B cell (primary cell): ENCODE data around the gene TUBG1. TPM values are rescaled to one million over a fixed set of nuclear protein-coding genes. Genes with fewer than 3 reads are reported as not detected.
"Not testable (repeated sequence)": the region's sequence is repeated elsewhere in the genome, so short reads cannot be mapped to it uniquely, and the experiment has no call there.

ENCODE experiments used
- ATAC-seq: fragments of 200-7000 bp; cut with Tn5 transposase; one replicate; pipeline ENCODE4 v1.10.0; 2021; ENCODE audit warnings: low read depth, mild to moderate bottlenecking, moderate number of reproducible peaks, moderate library complexity
- CTCF ChIA-PET: fragments of 350-600 bp; sonication (Branson Sonifier 250); formaldehyde crosslinking; loops from one replicate; lab custom pipeline; 2021; ENCODE audit warnings: antibody characterized with exemption, inconsistent platforms; lab: Charles Lee
- POLR2A ChIA-PET: fragments of 350-600 bp; sonication (Branson Sonifier 250); formaldehyde crosslinking; loops from one replicate; lab custom pipeline; 2021; ENCODE audit warnings: antibody characterized with exemption; lab: Charles Lee
- DNase-seq: peaks from one replicate; pipeline ENCODE4 v3.0.0; 2013
- H2AFZ ChIP-seq: 2 replicates; pipeline ENCODE4 v1.6.1; 2012; ENCODE audit warnings: mild to moderate bottlenecking, low read depth, low read length; ENCODE audit not compliant: insufficient read depth, poor library complexity, severe bottlenecking
- H3K27ac ChIP-seq, 2 donors: 1 replicate in 1 of 2; 2 replicates in 1 of 2; pipeline ENCODE4 v1.5.1; 2012 to 2013; ENCODE audit warnings: low read length in 2 of 2, mild to moderate bottlenecking in 2 of 2, moderate library complexity in 1 of 2
- H3K27me3 ChIP-seq, 4 experiments: fragments of 200-600 bp in 1 of 4; sonication (generic) in 1 of 4; replicated peaks in 1 of 4; 1 replicate in 2 of 4; 2 replicates in 2 of 4; pipeline versions ENCODE4 v1.6.1 to v1.7.0; 2013 to 2016; ENCODE audit warnings: low read length in 3 of 4, mild to moderate bottlenecking in 2 of 4, mixed read lengths in 1 of 4, moderate library complexity in 1 of 4; ENCODE audit not compliant: insufficient read depth in 4 of 4, control insufficient read depth in 3 of 4; ENCODE audit errors: control extremely low read depth in 1 of 4
- H3K36me3 ChIP-seq, 2 experiments: replicated peaks in 1 of 2; 1 replicate in 1 of 2; 2 replicates in 1 of 2; pipeline versions ENCODE4 v1.6.1 to v1.7.1; 2013; ENCODE audit warnings: low read length in 1 of 2; ENCODE audit not compliant: insufficient read depth in 2 of 2, control insufficient read depth in 1 of 2; ENCODE audit errors: control extremely low read depth in 1 of 2, extremely low read depth in 1 of 2
- H3K4me1 ChIP-seq, 2 donors: fragments of 200-600 bp in 1 of 2; sonication (generic) in 1 of 2; 1 replicate in 1 of 2; 2 replicates in 1 of 2; pipeline versions ENCODE4 v1.5.1 to v1.6.1; 2013 to 2017; ENCODE audit warnings: low read length in 2 of 2; ENCODE audit not compliant: control insufficient read depth in 2 of 2, insufficient read depth in 2 of 2
- H3K4me2 ChIP-seq: replicated peaks from 2 replicates; pipeline ENCODE3; 2012; ENCODE audit warnings: mild to moderate bottlenecking, low read depth, low read length; ENCODE audit not compliant: poor library complexity, severe bottlenecking
- H3K4me3 ChIP-seq, 5 experiments: fragments of 200-600 bp in 1 of 5; sonication (generic) in 1 of 5; 1 replicate in 3 of 5; 2 replicates in 2 of 5; pipeline versions ENCODE4 v1.5.1 to v1.7.0; 2011 to 2016; ENCODE audit warnings: low read length in 4 of 5, mild to moderate bottlenecking in 4 of 5, low read depth in 2 of 5, control low read depth in 1 of 5, moderate library complexity in 1 of 5; ENCODE audit not compliant: insufficient read depth in 1 of 5; ENCODE audit errors: control extremely low read depth in 1 of 5, extremely low read depth in 1 of 5
- H3K79me2 ChIP-seq: fragments of 200-600 bp; sonication (generic); one replicate; pipeline ENCODE4 v1.6.0; 2016; ENCODE audit warnings: low read length; ENCODE audit not compliant: control insufficient read depth, insufficient read depth
- H3K9ac ChIP-seq: fragments of 200-600 bp; sonication (generic); 2 replicates; pipeline ENCODE4 v1.6.1; 2017; ENCODE audit warnings: mild to moderate bottlenecking, low read length, moderate library complexity
- H3K9me3 ChIP-seq, 3 donors: one replicate each; pipeline versions ENCODE4 v1.6.1 to v1.7.1; 2013; ENCODE audit warnings: low read length in 2 of 3; ENCODE audit not compliant: control insufficient read depth in 2 of 3, insufficient read depth in 1 of 3; ENCODE audit errors: control extremely low read depth in 1 of 3
- H4K20me1 ChIP-seq: 2 replicates; pipeline ENCODE4 v1.6.0; 2012; ENCODE audit warnings: mild to moderate bottlenecking, low read length; ENCODE audit not compliant: insufficient read depth, control insufficient read depth, poor library complexity, severe bottlenecking
- H3K27ac Mint-ChIP-seq: one replicate; pipeline ENCODE4 v1.8.0; 2021; ENCODE audit warnings: mixed read lengths
- H3K27me3 Mint-ChIP-seq: one replicate; pipeline ENCODE4 v1.8.0; 2021; ENCODE audit warnings: mixed read lengths
- H3K4me1 Mint-ChIP-seq: one replicate; pipeline ENCODE4 v1.8.0; 2021; ENCODE audit warnings: mixed read lengths
- H3K4me3 Mint-ChIP-seq: one replicate; pipeline ENCODE4 v1.8.0; 2021; ENCODE audit warnings: mixed read lengths
- H3K9me3 Mint-ChIP-seq: one replicate; pipeline ENCODE4 v1.8.0; 2022; ENCODE audit warnings: mixed read lengths; ENCODE audit not compliant: insufficient read depth
- EZH2 ChIP-seq: IDR thresholded peaks from 2 replicates; pipeline ENCODE4 v1.6.1; 2012; ENCODE audit warnings: borderline replicate concordance, low read depth, mild to moderate bottlenecking, moderate library complexity, low read length; ENCODE audit not compliant: insufficient read depth, poor library complexity, severe bottlenecking
- WGBS: methylation state at CpG from one replicate; pipeline ENCODE4 v1.1.5; 2013; ENCODE audit warnings: missing lambda C conversion rate; ENCODE audit not compliant: insufficient coverage; 5-methylcytosine and 5-hydroxymethylcytosine counted together
- intact Hi-C: fragments of 100-400 bp; cut with micrococcal nuclease; formaldehyde crosslinking; loops from one replicate; pipeline ENCODE4 v1.10.0; 2022
- polyA plus RNA-seq: library from polyadenylated mRNA; depleted of rRNA; stranded (reverse); fragments of >200 nt; gene quantifications from 2 replicates; pipeline ENCODE4 v1.2.3, GENCODE V29; 2012
- total RNA-seq, 2 donors: library from RNA; stranded (reverse); fragments of 120-200 nt in 1 of 2; gene quantifications; 1 replicate in 1 of 2; 2 replicates in 1 of 2; pipeline versions ENCODE4 v1.2.3 to v1.2.4, GENCODE V29; 2013 to 2022
- TF ChIP-seq, protein P1 (sequence below): fragments of 200-600 bp; IDR thresholded peaks from one replicate; pipeline ENCODE4 v1.8.0; 2022; ENCODE audit warnings: antibody characterized with exemption, mild to moderate bottlenecking

TUBG1 gene
- total and polyA plus RNA-seq, 2 donors (not counting 1 experiment from before 2014, with no cell fraction given), result 17.2 to 19.5 TPM

DNA sequence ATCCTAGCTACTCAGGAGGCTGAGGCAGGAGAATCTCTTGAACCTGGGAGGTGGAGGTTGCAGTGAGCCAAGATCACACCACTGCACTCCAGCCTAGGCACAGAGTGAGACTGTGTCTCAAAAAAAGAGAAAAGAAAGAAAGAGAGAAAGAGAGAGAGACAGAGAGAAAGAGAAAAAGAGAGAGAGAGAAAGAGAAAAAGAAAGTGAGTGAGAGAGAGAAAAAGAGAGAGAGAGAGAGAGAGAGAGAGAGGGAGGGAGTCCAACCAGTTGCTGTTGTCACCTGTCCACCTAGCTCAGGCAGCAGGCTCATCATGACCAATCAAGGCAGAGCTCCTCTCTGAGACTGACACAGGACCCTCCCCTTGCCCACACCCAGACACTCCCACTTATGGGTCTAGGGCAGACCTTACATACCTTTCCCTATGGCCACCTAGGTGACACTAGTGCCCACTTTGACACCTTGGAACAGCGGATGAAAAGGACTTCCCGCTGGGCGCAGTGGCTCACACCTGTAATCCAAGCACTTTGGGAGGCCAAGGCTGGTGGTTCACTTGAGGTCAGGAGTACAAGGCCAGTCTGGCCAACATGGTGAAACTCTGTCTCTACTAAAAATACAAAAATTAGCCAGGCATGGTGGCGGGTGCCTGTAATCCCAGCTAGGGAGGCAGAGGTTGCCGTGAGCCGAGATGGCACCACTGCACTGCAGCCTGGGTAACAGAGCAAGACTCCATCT lies 17.7 kb downstream of the TUBG1 start:
- H3K4me3 ChIP-seq, H3K27me3 ChIP-seq, H3K4me3 Mint-ChIP-seq, H3K79me2 ChIP-seq, H3K9me3 Mint-ChIP-seq, H3K4me1 ChIP-seq, H3K4me2 ChIP-seq, H3K36me3 ChIP-seq, H2AFZ ChIP-seq, intact Hi-C loops, H3K4me1 Mint-ChIP-seq, H3K9me3 ChIP-seq, H3K27me3 Mint-ChIP-seq, H4K20me1 ChIP-seq, ATAC-seq, DNase-seq, H3K9ac ChIP-seq, H3K27ac ChIP-seq, CTCF ChIA-PET, H3K27ac Mint-ChIP-seq: not testable (repeated sequence)
- POLR2A ChIA-PET, result interaction anchor here (0.6 to 0.7 kb wide), 2 partner anchors 23 to 936 kb away, joined by 5 to 6 read pairs; no protein-coding TSS in a partner anchor
- WGBS, result 90% methylated on average over 4 of the region's 6 CpGs

DNA sequence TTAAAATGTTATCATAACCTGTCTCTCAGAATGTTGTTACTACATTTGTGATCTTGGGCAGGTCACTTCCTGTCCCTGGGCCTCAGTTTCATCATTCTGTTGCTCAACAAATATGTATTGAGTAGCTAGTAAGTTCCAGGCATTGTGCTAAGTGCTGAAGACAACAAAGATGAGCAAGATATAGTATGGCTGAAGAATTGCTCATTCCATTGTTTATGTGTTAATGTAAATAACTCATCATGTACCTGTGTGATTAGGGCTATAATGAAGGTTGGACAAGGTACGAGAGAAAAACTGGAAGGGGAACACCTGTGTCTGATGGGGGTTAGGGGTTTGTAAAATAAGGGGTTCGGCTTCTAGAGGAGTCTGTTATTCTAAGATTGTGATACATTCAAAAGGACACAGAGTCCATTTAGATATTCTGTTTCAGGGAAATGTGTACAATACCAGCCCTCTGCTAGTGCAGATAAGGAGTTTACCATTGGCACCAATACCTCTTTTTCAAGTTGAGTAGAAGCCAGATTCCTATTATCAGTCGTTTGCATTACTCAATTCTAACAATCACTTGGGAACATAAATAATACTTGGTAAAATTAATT lies 20.0 kb downstream of the TUBG1 start:
- no peak overlapping the region for H3K4me3 ChIP-seq
- no peaks in the 10 kb centered on the region for H3K79me2 ChIP-seq
- no peak overlapping the region for H3K9ac ChIP-seq
- WGBS, result 100% methylated on average over 1 of the region's 3 CpGs
- ATAC-seq, result no peak
- CTCF ChIA-PET, result no interaction called here
- POLR2A ChIA-PET, result no interaction called here
- H3K36me3 ChIP-seq, result no peaks in the 10 kb centered on the region
- H4K20me1 ChIP-seq, result no peaks in the 10 kb centered on the region
- H3K27ac ChIP-seq, result no peak overlapping the region
- H3K4me2 ChIP-seq, result no peak overlapping the region
- Mint-ChIP-seq H3K4me3 (no peak overlapping the region), H3K9me3 (no peaks in the 10 kb centered on the region), H3K27ac (no peak overlapping the region), H3K27me3 (no peaks in the 10 kb centered on the region), H3K4me1 (no peaks in the 10 kb centered on the region)
- H3K4me1 ChIP-seq, result no peaks in the 10 kb centered on the region
- no peak for TF ChIP-seq EZH2
- TF ChIP-seq, protein P1, sequence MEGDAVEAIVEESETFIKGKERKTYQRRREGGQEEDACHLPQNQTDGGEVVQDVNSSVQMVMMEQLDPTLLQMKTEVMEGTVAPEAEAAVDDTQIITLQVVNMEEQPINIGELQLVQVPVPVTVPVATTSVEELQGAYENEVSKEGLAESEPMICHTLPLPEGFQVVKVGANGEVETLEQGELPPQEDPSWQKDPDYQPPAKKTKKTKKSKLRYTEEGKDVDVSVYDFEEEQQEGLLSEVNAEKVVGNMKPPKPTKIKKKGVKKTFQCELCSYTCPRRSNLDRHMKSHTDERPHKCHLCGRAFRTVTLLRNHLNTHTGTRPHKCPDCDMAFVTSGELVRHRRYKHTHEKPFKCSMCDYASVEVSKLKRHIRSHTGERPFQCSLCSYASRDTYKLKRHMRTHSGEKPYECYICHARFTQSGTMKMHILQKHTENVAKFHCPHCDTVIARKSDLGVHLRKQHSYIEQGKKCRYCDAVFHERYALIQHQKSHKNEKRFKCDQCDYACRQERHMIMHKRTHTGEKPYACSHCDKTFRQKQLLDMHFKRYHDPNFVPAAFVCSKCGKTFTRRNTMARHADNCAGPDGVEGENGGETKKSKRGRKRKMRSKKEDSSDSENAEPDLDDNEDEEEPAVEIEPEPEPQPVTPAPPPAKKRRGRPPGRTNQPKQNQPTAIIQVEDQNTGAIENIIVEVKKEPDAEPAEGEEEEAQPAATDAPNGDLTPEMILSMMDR, result no peak
- DNase-seq, result no peak
- H3K9me3 ChIP-seq, result no peaks in the 10 kb centered on the region
- intact Hi-C loops, result no loop called here
- no peaks in the 10 kb centered on the region for H3K27me3 ChIP-seq
- H2AFZ ChIP-seq, result no peak overlapping the region
